SHP77 (cell line): ENCODE data around the gene RNU1-4.
"Not testable (repeated sequence)": the region's sequence is repeated elsewhere in the genome, so short reads cannot be mapped to it uniquely, and the experiment has no call there.

Source experiments
- DNase-seq, 2 experiments: peaks; one replicate each; lab custom pipeline; 2025; lab: John Stamatoyannopoulos, UW

The RNU1-4 gene

DNA sequence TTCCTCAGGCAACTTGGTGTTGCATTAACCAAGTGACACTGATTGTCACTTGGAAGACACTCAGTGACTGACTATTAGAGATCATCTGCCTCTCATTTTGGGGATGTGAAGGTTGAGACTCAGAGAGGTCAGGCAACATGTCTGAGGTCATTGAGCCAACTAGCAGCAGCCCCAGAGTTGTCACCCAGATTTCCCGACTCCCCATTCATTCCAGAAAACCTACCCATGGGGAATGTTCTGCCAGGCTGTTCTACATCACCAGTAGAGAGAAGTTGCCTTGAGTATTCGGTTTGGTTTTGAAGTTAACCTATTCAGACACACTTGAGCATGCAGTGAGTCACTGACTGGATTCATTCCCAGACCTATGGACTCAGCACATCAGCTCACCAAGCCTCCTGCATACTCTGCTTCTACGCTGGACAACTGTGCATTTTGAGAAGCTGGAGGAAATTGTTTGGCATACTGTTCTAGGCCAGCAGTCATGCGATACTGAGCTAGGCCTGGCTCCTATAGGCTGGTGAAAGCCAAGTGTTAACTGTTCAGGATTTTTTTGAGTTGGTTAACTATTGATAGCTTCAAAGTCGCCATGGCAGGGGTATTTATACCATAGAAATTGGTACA, 29.9 kb downstream of the RNU1-4 start:
- DNase-seq: not testable (repeated sequence)

GRCh38 chr1:16770896-16771446, 30.7 kb downstream of the RNU1-4 start:
- not testable (repeated sequence) for DNase-seq

DNA sequence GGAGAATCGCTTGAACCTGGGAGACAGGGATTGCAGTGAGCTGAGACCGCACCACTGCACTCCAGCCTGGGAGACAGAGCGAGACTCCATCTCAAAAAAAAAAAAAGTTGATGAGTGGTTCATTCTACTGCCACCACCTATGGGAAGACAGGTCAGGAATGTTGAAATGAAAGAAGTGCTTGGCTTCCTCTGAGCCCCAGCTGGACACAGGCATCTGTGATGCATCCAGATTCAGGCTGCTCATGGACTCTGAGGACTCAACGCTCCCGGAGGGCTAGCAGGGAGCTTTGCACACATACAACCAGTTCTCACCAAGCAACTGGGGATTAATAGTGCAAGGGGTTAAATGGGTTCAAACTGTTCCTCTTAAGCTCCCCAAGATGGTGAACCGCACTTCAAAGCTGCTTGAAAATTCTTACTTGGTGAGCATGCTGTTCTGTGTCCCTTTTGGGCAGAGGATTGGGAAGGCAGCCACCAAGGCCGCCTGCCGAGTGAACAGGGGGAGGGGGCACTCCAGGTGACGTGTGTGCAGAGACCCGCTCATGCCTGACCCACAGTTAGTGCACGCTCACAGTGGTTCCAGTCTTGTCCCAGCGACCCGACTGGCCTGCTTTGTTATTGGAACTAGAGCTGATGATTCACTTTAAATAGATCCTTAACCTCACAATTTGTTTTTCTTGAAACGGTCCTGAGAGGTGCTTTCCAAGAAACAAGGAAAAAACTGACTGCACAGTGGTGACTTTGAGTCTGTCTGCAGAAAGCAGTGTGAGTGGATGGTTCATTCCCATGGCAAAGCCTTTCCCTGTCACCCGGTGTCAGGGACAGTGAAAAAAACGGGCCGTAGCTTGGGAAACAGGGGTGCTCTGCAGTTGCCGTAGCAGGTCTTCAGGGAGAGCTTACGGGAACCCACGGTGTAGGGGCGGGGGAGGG, 32.2 kb downstream of the RNU1-4 start:
- DNase-seq: not testable (repeated sequence)

- DNase-seq: not testable (repeated sequence)
Measured at GRCh38 chr1:16773205-16773596, 32.9 kb downstream of the RNU1-4 start.

DNA sequence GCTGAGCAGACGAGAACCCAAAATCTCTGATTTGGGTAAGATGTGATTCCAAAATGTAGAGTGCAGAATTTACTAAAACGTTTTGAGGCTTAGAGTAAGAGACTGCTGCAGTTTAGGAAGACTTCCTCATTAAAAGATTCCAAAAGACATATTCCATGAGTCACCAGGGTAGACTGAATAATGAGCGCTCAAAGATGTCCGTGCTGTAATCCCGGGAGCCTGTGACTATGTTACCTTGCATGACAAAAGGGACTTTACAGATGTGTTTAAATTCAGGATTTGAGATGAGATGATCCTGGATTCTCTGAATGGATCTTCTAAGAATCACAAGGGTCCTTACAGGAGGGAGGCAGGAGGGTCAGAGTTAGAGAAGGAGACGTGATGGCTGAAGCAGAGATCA, 33.4 kb downstream of the RNU1-4 start:
- not testable (repeated sequence) for DNase-seq

DNA sequence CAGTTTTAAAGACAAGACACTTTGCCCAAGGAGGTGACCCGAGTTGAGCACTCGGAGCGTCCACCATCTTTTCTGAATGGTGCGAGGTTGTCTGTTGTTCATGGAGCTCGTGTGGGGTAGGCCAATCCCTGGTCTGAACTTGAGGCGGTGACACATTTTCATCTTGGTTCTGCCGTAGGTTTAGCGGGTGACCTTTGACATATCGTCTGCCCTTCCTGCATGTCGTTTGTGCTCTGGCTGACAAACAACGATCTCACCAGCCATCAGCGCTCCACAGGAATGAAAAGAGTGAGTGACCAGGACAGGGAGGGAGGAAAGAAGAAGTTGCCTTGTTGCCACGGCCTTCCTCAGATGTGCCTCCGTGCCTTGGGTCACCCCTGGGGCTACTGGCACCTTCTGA, 34.5 kb downstream of the RNU1-4 start:
- DNase-seq: not testable (repeated sequence)

DNA sequence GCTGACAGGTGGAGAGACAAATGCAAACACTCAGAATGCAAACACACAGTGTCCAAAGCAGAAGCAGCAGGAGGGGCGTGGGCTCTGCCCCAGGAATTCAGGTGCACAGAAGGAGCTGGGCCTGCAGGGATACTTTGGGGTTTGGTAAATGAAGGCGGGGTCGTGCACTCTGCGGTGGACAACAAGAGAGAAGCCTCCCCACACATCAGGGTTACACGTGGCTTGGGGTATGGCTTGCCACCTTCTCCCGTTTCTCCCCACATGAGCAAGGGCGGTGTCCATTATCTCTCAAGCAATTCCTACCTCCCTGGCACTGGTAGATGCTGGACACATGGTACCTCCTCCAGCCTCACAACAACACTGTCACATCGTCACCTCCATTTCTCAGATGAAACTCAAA, 35.0 kb downstream of the RNU1-4 start:
- not testable (repeated sequence) for DNase-seq

DNA sequence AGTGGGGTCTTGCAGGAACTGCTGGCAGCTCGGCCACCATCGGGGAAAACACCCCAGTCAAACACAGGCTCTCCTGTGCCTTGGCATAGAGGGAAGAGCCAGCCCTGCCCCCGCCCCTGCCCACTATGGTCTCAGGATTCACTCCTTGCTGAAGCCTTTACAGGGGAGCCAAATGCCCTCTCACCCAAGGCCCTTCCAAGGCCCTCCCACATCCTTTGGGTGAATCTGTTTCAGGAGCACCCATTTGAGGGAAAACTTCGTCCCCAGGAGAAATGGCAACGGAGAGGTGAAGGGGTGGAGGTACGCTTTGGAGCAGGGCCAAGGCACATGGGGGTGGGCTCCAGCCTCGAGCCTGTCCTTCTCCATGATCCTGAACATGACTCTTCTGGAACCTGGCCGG, 35.9 kb downstream of the RNU1-4 start:
- DNase-seq: not testable (repeated sequence)

- not testable (repeated sequence) for DNase-seq
Measured at GRCh38 chr1:16776835-16777234, 36.5 kb downstream of the RNU1-4 start.

DNA sequence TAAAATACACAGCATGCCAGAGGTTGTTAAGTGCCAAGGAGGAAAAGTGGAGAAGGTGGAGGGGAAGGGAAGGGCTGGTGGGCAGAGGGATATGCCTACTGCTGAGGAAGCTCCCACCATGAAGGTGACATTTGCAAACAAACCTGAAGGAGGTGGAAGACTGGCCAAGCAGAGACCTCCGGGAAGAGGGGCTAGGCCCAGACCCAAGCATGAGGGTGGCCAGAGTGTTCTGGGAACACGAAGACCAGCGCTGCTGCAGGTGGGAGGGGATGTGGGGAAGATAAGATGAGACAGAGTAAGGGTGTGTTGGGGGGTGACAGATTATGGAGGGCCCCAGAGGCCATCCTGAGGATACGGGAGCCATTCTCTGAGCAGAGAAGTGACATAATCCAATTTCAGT, 37.5 kb downstream of the RNU1-4 start:
- DNase-seq: not testable (repeated sequence)

- not testable (repeated sequence) for DNase-seq
Measured at GRCh38 chr1:16779525-16779924, 39.2 kb downstream of the RNU1-4 start.

GRCh38 chr1:16781033-16781432, 40.7 kb downstream of the RNU1-4 start:
- not testable (repeated sequence) for DNase-seq

DNA sequence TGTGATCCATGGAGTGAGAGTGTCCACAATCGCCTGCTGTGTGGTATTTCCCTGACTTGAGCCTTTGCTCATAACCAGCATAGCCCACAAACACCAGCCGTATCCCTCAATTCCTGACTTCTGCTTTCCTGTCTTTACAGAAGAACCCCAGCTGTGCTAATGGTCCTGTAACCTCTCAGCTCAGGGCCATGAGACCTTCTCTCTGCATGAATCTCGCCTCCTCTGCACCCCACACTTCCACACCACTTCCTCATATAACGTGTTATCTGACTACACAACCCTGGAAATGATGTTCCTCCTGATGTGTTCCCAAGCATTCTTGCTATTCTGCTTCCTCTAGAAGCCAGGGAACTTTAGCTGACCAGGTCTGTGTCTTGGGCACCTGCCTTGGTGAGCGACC, 41.3 kb downstream of the RNU1-4 start:
- not testable (repeated sequence) for DNase-seq

DNA sequence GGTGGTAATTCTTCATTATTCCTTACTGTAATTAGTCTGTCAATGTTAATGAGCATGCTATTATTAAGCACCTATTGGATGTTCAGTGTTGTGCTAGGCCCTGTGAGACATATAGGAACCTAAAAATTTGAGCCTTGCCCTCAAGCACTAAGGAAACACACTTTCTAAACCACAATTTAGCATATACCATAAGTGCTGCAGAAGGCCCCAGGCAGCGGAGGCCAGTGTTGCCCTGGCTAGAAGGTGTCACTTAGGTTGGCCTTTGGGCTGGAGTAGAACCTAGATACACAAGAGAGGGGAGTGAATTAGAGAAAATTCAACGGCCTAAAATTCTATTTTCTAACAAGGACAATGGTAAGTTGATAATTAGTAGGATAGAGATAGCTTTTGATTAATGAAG, 44.6 kb downstream of the RNU1-4 start:
- not testable (repeated sequence) for DNase-seq

GRCh38 chr1:16786362-16786761, 46.0 kb downstream of the RNU1-4 start:
- not testable (repeated sequence) for DNase-seq

GRCh38 chr1:16787175-16787574, 46.9 kb downstream of the RNU1-4 start:
- DNase-seq: not testable (repeated sequence)

- DNase-seq: not testable (repeated sequence)
Measured at GRCh38 chr1:16787711-16788110, 47.4 kb downstream of the RNU1-4 start.
